ENCODE data around the gene PPP4R4. TPM values are rescaled to one million over a fixed set of nuclear protein-coding genes. Genes with fewer than 3 reads are reported as not detected.
"Not testable (repeated sequence)": the region's sequence is repeated elsewhere in the genome, so short reads cannot be mapped to it uniquely, and the experiment has no call there.

The PPP4R4 gene
- total and polyA plus RNA-seq, 2 donors: 0.37 to 0.63 TPM

DNA sequence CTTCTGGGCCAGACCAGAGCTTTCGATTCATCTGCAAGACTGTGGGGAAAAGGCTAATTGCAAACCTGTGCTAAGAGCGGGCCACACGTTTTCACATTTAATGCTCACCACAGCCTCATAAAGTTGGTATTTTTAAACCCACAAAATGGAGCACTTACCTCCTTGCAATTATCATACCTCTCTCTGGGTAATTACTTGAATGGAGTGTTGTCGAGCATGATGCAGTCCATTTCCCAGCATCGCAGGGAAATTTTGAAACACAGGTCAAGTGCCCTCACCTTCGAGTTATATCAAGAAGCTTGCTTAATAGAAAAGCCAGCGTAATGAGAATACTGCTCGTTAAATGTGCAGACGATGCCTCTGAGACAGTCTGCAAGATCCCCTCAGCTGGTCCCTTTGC lies 35.9 kb upstream of the PPP4R4 start:
- Histone ChIP-seq H3K4me1 (ENCODE audit: insufficient read depth) (no peaks in the 10 kb centered on the region), H3K27ac (ENCODE audit: low read depth) (no peak overlapping the region), H3K4me3 (ENCODE audit: low read depth, low read length) (no peak overlapping the region), H3K36me3 (ENCODE audit: insufficient read depth) (no peaks in the 10 kb centered on the region)
- 72% methylated on average over 9 of the region's 9 CpGs for WGBS
- no peak for DNase-seq (ENCODE audit: extremely low spot score)

DNA sequence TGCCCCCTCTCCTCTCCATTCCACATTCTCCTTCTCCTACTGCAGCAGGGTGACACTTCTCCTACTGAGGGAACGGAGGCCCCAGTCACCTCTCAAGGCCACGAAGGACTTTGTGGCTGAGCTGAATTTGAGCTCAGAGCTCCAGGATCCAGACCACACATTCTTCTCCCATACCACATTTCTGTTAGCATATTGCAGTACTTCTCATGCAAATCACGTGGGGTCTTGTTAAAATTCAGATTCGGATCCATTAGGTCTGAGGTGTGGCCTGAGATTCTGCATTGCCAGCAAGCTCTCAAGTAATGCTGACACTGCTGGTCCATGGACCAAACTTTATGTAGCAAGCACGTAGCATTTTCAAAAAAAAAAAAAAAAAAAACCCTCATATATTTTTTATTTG lies 35.1 kb upstream of the PPP4R4 start:
- Histone ChIP-seq H3K4me1 (ENCODE audit: insufficient read depth) (no peaks in the 10 kb centered on the region), H3K27ac (ENCODE audit: low read depth) (no peak overlapping the region), H3K36me3 (ENCODE audit: insufficient read depth) (no peaks in the 10 kb centered on the region), H3K4me3 (ENCODE audit: low read depth, low read length) (no peak overlapping the region)
- WGBS: 70% methylated on average over 5 of the region's 5 CpGs
- DNase-seq (ENCODE audit: extremely low spot score): no peak

DNA sequence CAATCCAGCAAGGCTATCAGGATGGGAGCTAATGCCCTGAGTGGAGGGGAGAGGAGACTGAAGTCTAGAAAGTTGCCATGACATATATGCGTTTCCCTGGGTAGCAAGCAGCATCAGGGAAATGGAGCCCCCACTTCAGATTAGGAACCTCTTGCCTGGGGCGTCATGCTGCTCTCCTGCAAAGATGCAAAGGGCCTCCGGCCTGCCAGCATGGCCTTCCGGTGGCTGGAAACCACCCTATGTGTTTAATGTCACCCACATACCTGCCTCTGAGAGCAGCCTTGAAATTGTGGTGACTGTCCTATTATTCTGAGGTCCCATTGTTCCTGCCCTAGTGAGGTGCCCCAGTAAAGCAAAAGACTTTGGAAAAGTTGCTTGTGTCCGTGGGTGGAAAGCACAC lies 34.7 kb upstream of the PPP4R4 start:
- no peaks in the 10 kb centered on the region for H3K36me3 ChIP-seq (ENCODE audit: insufficient read depth)
- no peak overlapping the region for H3K4me3 ChIP-seq (ENCODE audit: low read depth, low read length)
- no peak overlapping the region for H3K27ac ChIP-seq (ENCODE audit: low read depth)
- WGBS: 85% methylated on average over 5 of the region's 5 CpGs
- H3K4me1 ChIP-seq (ENCODE audit: insufficient read depth): no peaks in the 10 kb centered on the region
- DNase-seq (ENCODE audit: extremely low spot score): no peak

DNA sequence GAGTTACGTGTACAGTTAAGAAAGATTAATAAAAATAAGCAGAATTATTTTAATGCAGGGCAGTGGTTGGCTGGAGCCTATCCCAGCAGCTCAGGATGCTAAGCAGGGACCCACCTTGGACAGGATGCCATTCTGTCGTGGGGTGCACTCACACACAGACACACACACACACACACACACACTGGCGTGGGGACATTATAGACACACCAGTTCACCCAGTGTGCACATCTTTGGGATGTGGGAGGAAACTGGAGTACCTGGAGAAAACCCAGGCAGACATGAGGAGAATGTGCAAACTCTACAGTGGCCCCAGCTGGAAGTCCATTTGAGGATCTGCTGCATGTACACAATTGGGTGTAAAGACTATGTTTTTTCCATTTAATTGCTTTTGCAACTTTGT lies 31.9 kb upstream of the PPP4R4 start:
- no peak overlapping the region for H3K27ac ChIP-seq (ENCODE audit: low read depth)
- no peak overlapping the region for H3K4me3 ChIP-seq (ENCODE audit: low read depth, low read length)
- no peaks in the 10 kb centered on the region for H3K4me1 ChIP-seq (ENCODE audit: insufficient read depth)
- WGBS: 68% methylated on average over 3 of the region's 3 CpGs
- no peaks in the 10 kb centered on the region for H3K36me3 ChIP-seq (ENCODE audit: insufficient read depth)
- no peak for DNase-seq (ENCODE audit: extremely low spot score)

DNA sequence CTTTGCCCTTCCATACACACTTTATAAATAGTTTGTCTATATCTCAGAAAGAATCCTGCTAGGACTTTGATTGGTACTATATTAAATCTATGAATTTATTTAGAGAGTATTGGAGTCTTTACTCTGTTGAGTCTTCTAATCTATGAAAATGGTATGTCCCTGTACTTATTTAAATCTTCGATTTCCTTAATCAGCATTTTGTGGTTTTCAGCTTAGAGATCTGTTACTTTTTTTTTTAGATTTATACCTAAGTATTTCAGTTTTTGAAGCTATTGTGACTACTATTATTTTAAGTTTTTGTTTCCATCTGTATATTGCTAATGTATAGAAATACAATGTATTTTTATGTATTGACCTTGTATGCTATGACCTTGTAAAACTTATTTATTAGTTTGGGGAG lies 31.3 kb upstream of the PPP4R4 start:
- Histone ChIP-seq H3K36me3 (ENCODE audit: insufficient read depth) (no peaks in the 10 kb centered on the region), H3K27ac (ENCODE audit: low read depth) (no peak overlapping the region), H3K4me3 (ENCODE audit: low read depth, low read length) (no peak overlapping the region), H3K4me1 (ENCODE audit: insufficient read depth) (no peaks in the 10 kb centered on the region)
- no peak for DNase-seq (ENCODE audit: extremely low spot score)
- WGBS: 86% methylated on average over 1 of the region's 1 CpG

DNA sequence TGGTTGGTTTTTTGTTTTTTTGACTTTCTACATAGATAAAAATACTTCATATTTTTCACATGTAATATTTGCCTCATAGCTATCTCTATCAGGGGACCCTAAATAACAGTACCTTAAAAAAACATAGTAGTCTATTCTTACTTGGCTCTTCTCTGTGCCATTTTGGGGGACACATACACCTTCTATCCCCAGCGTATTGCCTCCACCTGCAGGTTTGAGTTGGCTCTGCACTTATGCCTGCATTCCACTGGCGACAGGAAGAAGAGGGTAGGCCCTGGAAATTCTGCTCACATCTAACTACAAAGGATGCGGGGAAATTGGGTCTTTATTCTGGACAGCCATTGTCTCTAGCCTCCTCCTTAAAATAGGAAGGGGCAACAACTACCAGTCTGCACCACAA lies 30.9 kb upstream of the PPP4R4 start:
- Histone ChIP-seq H3K27ac (ENCODE audit: low read depth) (no peak overlapping the region), H3K36me3 (ENCODE audit: insufficient read depth) (no peaks in the 10 kb centered on the region), H3K4me3 (ENCODE audit: low read depth, low read length) (no peak overlapping the region), H3K4me1 (ENCODE audit: insufficient read depth) (no peaks in the 10 kb centered on the region)
- DNase-seq (ENCODE audit: extremely low spot score): no peak
- 67% methylated on average over 3 of the region's 3 CpGs for WGBS

DNA sequence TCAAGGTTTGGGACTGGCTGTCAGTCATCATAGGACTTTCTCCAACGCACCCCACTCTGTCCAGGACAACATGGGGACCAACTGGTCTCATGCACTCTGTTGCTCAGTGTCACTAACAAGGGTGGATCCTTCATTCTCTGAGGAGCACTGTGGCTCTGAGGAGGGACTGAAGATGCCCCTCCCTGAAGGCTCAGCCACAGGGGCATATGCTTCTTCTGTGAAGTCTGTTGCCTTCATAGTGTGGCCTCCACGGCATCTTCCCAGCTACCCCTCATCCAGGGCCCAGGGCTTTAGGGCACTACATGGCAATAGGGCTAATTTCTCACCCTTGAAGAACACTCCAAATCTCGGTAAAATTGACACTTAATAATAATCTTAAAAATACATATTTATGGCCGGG lies 30.4 kb upstream of the PPP4R4 start:
- Histone ChIP-seq H3K36me3 (ENCODE audit: insufficient read depth) (no peaks in the 10 kb centered on the region), H3K4me3 (ENCODE audit: low read depth, low read length) (no peak overlapping the region), H3K27ac (ENCODE audit: low read depth) (no peak overlapping the region), H3K4me1 (ENCODE audit: insufficient read depth) (no peaks in the 10 kb centered on the region)
- no peak for DNase-seq (ENCODE audit: extremely low spot score)
- WGBS: 91% methylated on average over 4 of the region's 4 CpGs

DNA sequence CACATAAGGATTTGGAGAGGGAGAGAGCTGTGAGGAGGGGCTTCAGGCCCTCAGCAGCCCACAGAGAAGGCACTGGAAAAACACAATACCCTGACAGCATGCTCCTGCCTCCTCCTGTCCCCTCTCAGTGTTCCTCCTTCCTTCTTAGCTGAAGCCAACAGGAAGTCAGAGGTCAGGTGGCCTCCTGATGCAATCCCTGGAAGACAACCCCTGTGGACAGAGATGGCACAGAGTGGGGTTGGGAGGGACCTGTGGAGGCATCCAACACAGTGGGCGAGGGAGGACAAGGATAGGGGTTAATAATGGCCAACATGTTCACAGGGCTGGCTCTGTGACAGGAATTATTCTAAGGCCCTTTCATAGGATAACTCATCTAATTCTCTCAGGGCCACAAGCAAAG lies 29.4 kb upstream of the PPP4R4 start:
- Histone ChIP-seq H3K4me1 (ENCODE audit: insufficient read depth) (no peaks in the 10 kb centered on the region), H3K4me3 (ENCODE audit: low read depth, low read length) (no peak overlapping the region), H3K27ac (ENCODE audit: low read depth) (no peak overlapping the region), H3K36me3 (ENCODE audit: insufficient read depth) (no peaks in the 10 kb centered on the region)
- 63% methylated on average over 1 of the region's 1 CpG for WGBS
- DNase-seq (ENCODE audit: extremely low spot score): no peak

DNA sequence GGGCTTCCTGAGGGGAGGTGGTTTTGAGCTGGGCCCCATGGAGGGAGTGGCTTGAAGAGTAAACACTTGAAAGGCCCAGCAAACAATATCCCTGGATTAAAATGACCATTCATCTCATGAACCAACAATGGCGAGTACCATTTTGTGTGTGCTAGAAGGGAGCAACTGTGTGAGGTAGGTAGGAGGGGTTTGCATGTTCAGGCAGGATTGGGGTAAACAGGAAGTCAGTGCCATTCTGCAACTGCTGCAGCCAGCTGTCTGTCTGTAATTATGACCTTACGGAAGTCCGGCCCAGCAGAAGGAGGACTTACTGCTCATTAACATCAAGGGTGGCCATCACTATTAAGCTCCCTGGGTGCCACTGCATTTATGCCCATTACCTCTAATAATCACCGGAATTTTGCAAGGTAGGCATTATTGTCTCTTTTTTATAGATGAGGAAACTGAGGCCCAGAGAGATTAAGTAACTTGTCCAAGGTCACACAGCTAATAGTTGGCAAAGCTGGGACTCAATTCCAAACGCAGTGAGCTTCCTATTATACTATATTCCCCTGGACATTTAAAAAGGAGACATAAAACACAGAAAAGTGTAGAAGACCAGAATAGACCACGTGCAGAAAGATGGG lies 28.1 kb upstream of the PPP4R4 start:
- Histone ChIP-seq H3K27ac (ENCODE audit: low read depth) (no peak overlapping the region), H3K4me1 (ENCODE audit: insufficient read depth) (no peaks in the 10 kb centered on the region), H3K4me3 (ENCODE audit: low read depth, low read length) (no peak overlapping the region), H3K36me3 (ENCODE audit: insufficient read depth) (no peaks in the 10 kb centered on the region)
- WGBS: 67% methylated on average over 6 of the region's 6 CpGs
- DNase-seq (ENCODE audit: extremely low spot score): no peak

DNA sequence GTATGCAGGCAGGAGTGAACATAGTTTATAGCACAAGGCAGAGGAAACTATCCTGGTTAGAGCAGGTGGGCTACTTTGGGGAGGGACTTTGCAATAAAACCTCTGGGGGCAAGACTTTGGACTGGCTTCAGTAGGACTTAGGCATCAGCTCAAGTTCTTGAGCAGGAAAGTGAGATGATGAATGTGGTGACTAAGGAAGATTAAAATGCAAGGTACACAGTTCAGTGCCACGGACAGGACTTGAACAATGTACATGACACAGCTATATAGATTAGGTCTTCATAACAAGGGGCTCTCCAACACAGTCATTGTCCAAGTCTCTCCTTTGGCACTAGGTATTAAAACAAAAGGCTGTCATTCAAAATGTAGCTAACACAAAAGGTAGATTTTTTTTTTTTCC lies 21.4 kb upstream of the PPP4R4 start:
- no peaks in the 10 kb centered on the region for H3K4me1 ChIP-seq (ENCODE audit: insufficient read depth)
- H3K36me3 ChIP-seq (ENCODE audit: insufficient read depth): no peaks in the 10 kb centered on the region
- DNase-seq (ENCODE audit: extremely low spot score): no peak
- H3K27ac ChIP-seq (ENCODE audit: low read depth): no peak overlapping the region
- 64% methylated on average over 1 of the region's 1 CpG for WGBS
- no peak overlapping the region for H3K4me3 ChIP-seq (ENCODE audit: low read depth, low read length)

DNA sequence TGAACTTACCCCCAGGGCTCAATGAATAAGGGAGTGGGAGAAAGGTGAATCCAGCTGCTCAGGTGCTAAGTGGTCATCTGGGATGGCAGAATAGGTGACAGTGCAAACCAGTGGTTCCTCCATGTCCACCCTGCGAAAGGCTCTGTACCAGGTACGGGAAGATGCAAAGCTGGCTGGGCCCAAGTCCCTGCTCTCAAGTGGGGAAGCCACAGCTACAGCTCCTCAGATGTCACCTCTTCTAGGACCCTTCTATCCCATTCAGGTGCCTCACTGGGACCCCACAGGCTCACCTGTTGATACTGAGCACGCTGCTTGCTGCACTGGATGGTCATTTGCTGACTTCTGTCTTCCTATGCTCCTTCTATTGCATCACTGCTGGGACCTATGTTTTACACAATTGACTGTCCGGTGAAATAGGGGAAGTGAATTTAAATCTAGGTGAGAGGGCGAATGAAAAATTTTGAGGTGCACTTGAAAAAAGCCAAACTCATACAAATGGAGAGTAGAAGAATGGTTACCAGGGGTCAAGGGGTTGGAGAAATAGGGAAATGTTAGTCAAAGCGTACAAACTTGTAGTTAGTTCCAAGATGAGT lies 20.3 kb upstream of the PPP4R4 start:
- Histone ChIP-seq H3K36me3 (ENCODE audit: insufficient read depth) (no peaks in the 10 kb centered on the region), H3K4me1 (ENCODE audit: insufficient read depth) (no peaks in the 10 kb centered on the region), H3K27ac (ENCODE audit: low read depth) (no peak overlapping the region), H3K4me3 (ENCODE audit: low read depth, low read length) (no peak overlapping the region)
- no peak for DNase-seq (ENCODE audit: extremely low spot score)
- WGBS: 81% methylated on average over 6 of the region's 6 CpGs

DNA sequence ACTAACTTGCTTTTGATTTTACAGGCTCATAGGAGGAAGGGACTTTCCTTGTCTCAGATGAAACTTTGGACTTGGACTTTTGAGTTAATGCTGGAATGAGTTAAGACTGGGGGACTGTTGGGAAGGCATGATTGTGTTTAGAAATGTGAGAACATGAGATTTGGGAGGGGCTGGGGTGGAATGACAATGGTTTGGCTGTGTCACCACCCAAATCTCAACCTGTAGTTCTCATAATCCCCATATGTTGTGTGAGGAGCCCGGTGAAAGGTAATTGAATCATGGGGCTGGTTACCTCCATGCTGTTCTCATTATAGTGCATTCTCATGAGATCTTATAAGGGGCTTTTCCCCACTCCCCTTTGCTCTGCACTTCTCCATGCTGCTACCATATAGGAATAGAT lies 18.0 kb upstream of the PPP4R4 start:
- not testable (repeated sequence) for H3K4me1 ChIP-seq (ENCODE audit: insufficient read depth); DNase-seq (ENCODE audit: extremely low spot score); H3K36me3 ChIP-seq (ENCODE audit: insufficient read depth); H3K27ac ChIP-seq (ENCODE audit: low read depth); H3K4me3 ChIP-seq (ENCODE audit: low read depth, low read length)
- 84% methylated on average over 1 of the region's 1 CpG for WGBS

DNA sequence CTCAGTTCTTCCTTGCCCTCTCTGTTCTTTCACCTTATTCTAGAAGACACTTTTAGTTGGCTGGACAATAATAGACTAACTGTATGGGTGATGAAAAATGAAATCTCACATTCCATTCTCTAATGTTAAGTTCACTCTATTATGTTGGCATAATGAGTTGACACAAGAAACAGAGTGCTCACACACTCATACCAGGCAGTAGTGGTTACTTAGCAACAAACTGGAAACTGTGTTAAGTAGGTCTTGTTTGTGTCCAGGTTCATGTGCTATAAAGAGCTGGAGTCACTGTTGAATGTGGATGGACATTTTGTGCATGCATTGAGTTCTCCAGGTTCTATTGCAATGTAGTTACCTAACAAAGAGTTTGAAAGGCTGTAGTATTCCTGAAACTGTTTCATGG lies 16.9 kb upstream of the PPP4R4 start:
- no peaks in the 10 kb centered on the region for H3K4me1 ChIP-seq (ENCODE audit: insufficient read depth)
- H3K4me3 ChIP-seq (ENCODE audit: low read depth, low read length): no peak overlapping the region
- H3K27ac ChIP-seq (ENCODE audit: low read depth): no peak overlapping the region
- no peaks in the 10 kb centered on the region for H3K36me3 ChIP-seq (ENCODE audit: insufficient read depth)
- DNase-seq (ENCODE audit: extremely low spot score): no peak

DNA sequence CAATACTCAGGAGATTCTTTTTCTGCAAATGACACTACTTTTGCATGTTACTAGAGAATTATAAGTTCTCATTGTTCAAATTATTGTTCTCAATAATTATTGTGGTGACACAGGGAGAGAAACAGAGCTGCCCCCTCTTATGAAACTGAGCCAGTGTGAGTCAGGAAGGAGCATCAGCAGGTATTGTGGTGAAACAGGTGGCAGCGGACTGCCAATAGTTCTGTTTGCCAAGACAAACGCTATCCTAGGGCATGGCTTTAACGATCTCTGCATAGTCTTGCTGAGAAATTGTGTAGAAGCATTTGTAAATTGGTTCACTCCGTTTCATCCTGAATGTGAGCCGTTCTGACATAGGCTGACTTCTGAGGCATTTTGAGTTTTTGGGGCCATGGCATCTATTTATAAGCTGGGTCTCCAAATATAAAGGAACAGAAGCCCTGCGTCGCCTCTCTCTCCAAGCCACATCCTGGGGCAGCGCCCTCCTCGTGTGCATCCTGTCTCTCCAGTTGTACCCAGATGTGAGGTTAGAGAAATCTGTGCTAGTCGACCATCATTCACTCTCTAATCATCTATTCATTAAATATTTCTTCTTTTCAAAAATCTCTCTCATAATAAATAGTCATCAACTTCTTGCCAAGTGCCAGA lies 15.8 kb upstream of the PPP4R4 start:
- no peak overlapping the region for H3K27ac ChIP-seq (ENCODE audit: low read depth)
- 66% methylated on average over 10 of the region's 10 CpGs for WGBS
- no peaks in the 10 kb centered on the region for H3K4me1 ChIP-seq (ENCODE audit: insufficient read depth)
- no peak overlapping the region for H3K4me3 ChIP-seq (ENCODE audit: low read depth, low read length)
- DNase-seq (ENCODE audit: extremely low spot score): no peak
- H3K36me3 ChIP-seq (ENCODE audit: insufficient read depth): no peaks in the 10 kb centered on the region

Data from urinary bladder (tissue), 4 donors.